ENCODE results near the gene RIC1.

RIC1 gene

GRCh38 chr9:5762421-5762820, 133.5 kb downstream of the RIC1 start:
- H2AFZ ChIP-seq (ENCODE audit: insufficient read depth, low read length, poor library complexity), result no peak overlapping the region
- H2AK5ac ChIP-seq (ENCODE audit: low read length), result no peak overlapping the region
- no peaks in the 10 kb centered on the region for H3K4me1 ChIP-seq (ENCODE audit: control insufficient read depth in 1 of 2, insufficient read depth in 2 of 2, low read length in 2 of 2)
- H3K4me2 ChIP-seq (ENCODE audit: low read length), result no peak overlapping the region
- H3K18ac ChIP-seq (ENCODE audit: low read length), result no peak overlapping the region
- H3K27ac ChIP-seq (ENCODE audit: low read depth, low read length), result no peak overlapping the region
- no peak overlapping the region for H2BK5ac ChIP-seq (ENCODE audit: low read depth, low read length, poor library complexity)
- no peaks in the 10 kb centered on the region for H3K79me1 ChIP-seq (ENCODE audit: low read length)
- H3K4ac ChIP-seq (ENCODE audit: low read depth, low read length), result no peak overlapping the region
- H4K91ac ChIP-seq (ENCODE audit: low read depth, low read length), result no peak overlapping the region
- no peak for DNase-seq
- no peaks in the 10 kb centered on the region for H3K9me3 ChIP-seq (ENCODE audit: insufficient read depth, low read depth, low read length)
- no peak overlapping the region for H3K9ac ChIP-seq (ENCODE audit: low read length)
- WGBS (ENCODE audit: extremely low coverage, insufficient coverage, insufficient read length), result no CpG with 5 or more reads among the region's 4 CpGs
- peaks cover 17 to 29% of the 10 kb centered on the region in 2 experiments for H3K36me3 ChIP-seq (ENCODE audit: control insufficient read depth in 1 of 2, insufficient read depth in 2 of 2, low read length in 2 of 2)
- no peak overlapping the region for H4K8ac ChIP-seq (ENCODE audit: low read depth, low read length)
- no peak overlapping the region for H4K12ac ChIP-seq (ENCODE audit: low read depth, low read length)
- H2BK120ac ChIP-seq (ENCODE audit: insufficient read depth, low read length, poor library complexity), result no peak overlapping the region
- H3K23ac ChIP-seq (ENCODE audit: low read length), result no peak overlapping the region
- no peak overlapping the region for H2BK12ac ChIP-seq (ENCODE audit: low read length)
- no peaks in the 10 kb centered on the region for H3K27me3 ChIP-seq (ENCODE audit: insufficient read depth, low read length)
- H3K14ac ChIP-seq (ENCODE audit: low read length), result no peak overlapping the region
- H3K79me2 ChIP-seq (ENCODE audit: control insufficient read depth, insufficient read depth, low read length, poor library complexity), result no peaks in the 10 kb centered on the region
- no peak overlapping the region for H3K4me3 ChIP-seq (ENCODE audit: low read depth, low read length)

GRCh38 chr9:5764130-5764868, 135.4 kb downstream of the RIC1 start:
- no peak overlapping the region for H4K91ac ChIP-seq (ENCODE audit: low read depth, low read length)
- no peaks in the 10 kb centered on the region for H3K27me3 ChIP-seq (ENCODE audit: insufficient read depth, low read length)
- H3K36me3 ChIP-seq (ENCODE audit: control insufficient read depth in 1 of 2, insufficient read depth in 2 of 2, low read length in 2 of 2), result peaks cover 27 to 38% of the 10 kb centered on the region in 2 experiments
- H4K12ac ChIP-seq (ENCODE audit: low read depth, low read length), result no peak overlapping the region
- H4K8ac ChIP-seq (ENCODE audit: low read depth, low read length), result no peak overlapping the region
- no peak overlapping the region for H3K4me3 ChIP-seq (ENCODE audit: low read depth, low read length)
- no peak overlapping the region for H3K4ac ChIP-seq (ENCODE audit: low read depth, low read length)
- H3K14ac ChIP-seq (ENCODE audit: low read length), result no peak overlapping the region
- no peaks in the 10 kb centered on the region for H3K4me1 ChIP-seq (ENCODE audit: control insufficient read depth in 1 of 2, insufficient read depth in 2 of 2, low read length in 2 of 2)
- no peak overlapping the region for H3K23ac ChIP-seq (ENCODE audit: low read length)
- H3K27ac ChIP-seq (ENCODE audit: low read depth, low read length), result no peak overlapping the region
- no peak overlapping the region for H3K4me2 ChIP-seq (ENCODE audit: low read length)
- H3K18ac ChIP-seq (ENCODE audit: low read length), result no peak overlapping the region
- no CpG with 5 or more reads among the region's 1 CpG for WGBS (ENCODE audit: extremely low coverage, insufficient coverage, insufficient read length)
- no peak overlapping the region for H3K9ac ChIP-seq (ENCODE audit: low read length)
- H2BK5ac ChIP-seq (ENCODE audit: low read depth, low read length, poor library complexity), result no peak overlapping the region
- H3K79me2 ChIP-seq (ENCODE audit: control insufficient read depth, insufficient read depth, low read length, poor library complexity), result no peaks in the 10 kb centered on the region
- H3K79me1 ChIP-seq (ENCODE audit: low read length), result no peaks in the 10 kb centered on the region
- H2AK5ac ChIP-seq (ENCODE audit: low read length), result no peak overlapping the region
- no peak for DNase-seq
- H2AFZ ChIP-seq (ENCODE audit: insufficient read depth, low read length, poor library complexity), result no peak overlapping the region
- H2BK120ac ChIP-seq (ENCODE audit: insufficient read depth, low read length, poor library complexity), result no peak overlapping the region
- H2BK12ac ChIP-seq (ENCODE audit: low read length), result no peak overlapping the region
- H3K9me3 ChIP-seq (ENCODE audit: insufficient read depth, low read depth, low read length), result no peaks in the 10 kb centered on the region

- Histone ChIP-seq H3K9me3 (ENCODE audit: insufficient read depth, low read depth, low read length) (no peaks in the 10 kb centered on the region), H3K4me2 (ENCODE audit: low read length) (no peak overlapping the region), H3K27me3 (ENCODE audit: insufficient read depth, low read length) (no peaks in the 10 kb centered on the region), H4K8ac (ENCODE audit: low read depth, low read length) (no peak overlapping the region), H3K14ac (ENCODE audit: low read length) (no peak overlapping the region), H2AFZ (ENCODE audit: insufficient read depth, low read length, poor library complexity) (no peak overlapping the region), H3K9ac (ENCODE audit: low read length) (no peak overlapping the region), H3K79me2 (ENCODE audit: control insufficient read depth, insufficient read depth, low read length, poor library complexity) (no peaks in the 10 kb centered on the region), H2AK5ac (ENCODE audit: low read length) (no peak overlapping the region), H3K79me1 (ENCODE audit: low read length) (no peaks in the 10 kb centered on the region), H4K91ac (ENCODE audit: low read depth, low read length) (no peak overlapping the region), H2BK12ac (ENCODE audit: low read length) (no peak overlapping the region), H3K36me3 (ENCODE audit: control insufficient read depth in 1 of 2, insufficient read depth in 2 of 2, low read length in 2 of 2) (peaks cover 20 to 39% of the 10 kb centered on the region in 2 experiments), H3K27ac (ENCODE audit: low read depth, low read length) (no peak overlapping the region), H2BK5ac (ENCODE audit: low read depth, low read length, poor library complexity) (no peak overlapping the region), H3K4ac (ENCODE audit: low read depth, low read length) (no peak overlapping the region), H2BK120ac (ENCODE audit: insufficient read depth, low read length, poor library complexity) (peak overlapping the region; percentile 37), H3K4me3 (ENCODE audit: low read depth, low read length) (no peak overlapping the region), H3K18ac (ENCODE audit: low read length) (no peak overlapping the region), H3K4me1 (ENCODE audit: control insufficient read depth in 1 of 2, insufficient read depth in 2 of 2, low read length in 2 of 2) (no peaks in the 10 kb centered on the region), H3K23ac (ENCODE audit: low read length) (no peak overlapping the region), H4K12ac (ENCODE audit: low read depth, low read length) (no peak overlapping the region)
- peak; percentile 2 to 64 for DNase-seq
- WGBS (ENCODE audit: extremely low coverage, insufficient coverage, insufficient read length), result no CpG with 5 or more reads among the region's 5 CpGs
Observed at GRCh38 chr9:5767968-5768932, 139.3 kb downstream of the RIC1 start.

- H4K91ac ChIP-seq (ENCODE audit: low read depth, low read length), result no peak overlapping the region
- no peak overlapping the region for H3K9ac ChIP-seq (ENCODE audit: low read length)
- H3K79me2 ChIP-seq (ENCODE audit: control insufficient read depth, insufficient read depth, low read length, poor library complexity), result no peaks in the 10 kb centered on the region
- DNase-seq, result no peak
- H4K12ac ChIP-seq (ENCODE audit: low read depth, low read length), result no peak overlapping the region
- no peak overlapping the region for H2AK5ac ChIP-seq (ENCODE audit: low read length)
- H3K79me1 ChIP-seq (ENCODE audit: low read length), result no peaks in the 10 kb centered on the region
- no peak overlapping the region for H3K23ac ChIP-seq (ENCODE audit: low read length)
- no peak overlapping the region for H3K4ac ChIP-seq (ENCODE audit: low read depth, low read length)
- H4K8ac ChIP-seq (ENCODE audit: low read depth, low read length), result no peak overlapping the region
- no CpG with 5 or more reads among the region's 3 CpGs for WGBS (ENCODE audit: extremely low coverage, insufficient coverage, insufficient read length)
- no peak overlapping the region for H2AFZ ChIP-seq (ENCODE audit: insufficient read depth, low read length, poor library complexity)
- H3K27me3 ChIP-seq (ENCODE audit: insufficient read depth, low read length), result no peaks in the 10 kb centered on the region
- no peaks in the 10 kb centered on the region for H3K9me3 ChIP-seq (ENCODE audit: insufficient read depth, low read depth, low read length)
- no peak overlapping the region for H2BK120ac ChIP-seq (ENCODE audit: insufficient read depth, low read length, poor library complexity)
- peaks cover 9 to 18% of the 10 kb centered on the region in 2 experiments for H3K36me3 ChIP-seq (ENCODE audit: control insufficient read depth in 1 of 2, insufficient read depth in 2 of 2, low read length in 2 of 2)
- H3K27ac ChIP-seq (ENCODE audit: low read depth, low read length), result no peak overlapping the region
- no peak overlapping the region for H3K4me2 ChIP-seq (ENCODE audit: low read length)
- no peak overlapping the region for H2BK5ac ChIP-seq (ENCODE audit: low read depth, low read length, poor library complexity)
- no peak overlapping the region for H3K4me3 ChIP-seq (ENCODE audit: low read depth, low read length)
- H3K4me1 ChIP-seq (ENCODE audit: control insufficient read depth in 1 of 2, insufficient read depth in 2 of 2, low read length in 2 of 2), result no peaks in the 10 kb centered on the region
- no peak overlapping the region for H3K18ac ChIP-seq (ENCODE audit: low read length)
- no peak overlapping the region for H2BK12ac ChIP-seq (ENCODE audit: low read length)
- no peak overlapping the region for H3K14ac ChIP-seq (ENCODE audit: low read length)
Observed at GRCh38 chr9:5773324-5773999, 144.6 kb downstream of the RIC1 start.
